GM12878 (cell line): ENCODE measurements around the gene RFXANK. TPM values are rescaled to one million over a fixed set of nuclear protein-coding genes. Genes with fewer than 3 reads are reported as not detected.

ENCODE experiments used
- ATAC-seq: fragments of 200-7000 bp; cut with Tn5 transposase; 3 replicates; pipeline ENCODE4 v1.9.1; 2020; ENCODE audit warnings: mild to moderate bottlenecking, moderate library complexity
- BruUV-seq: library from RNA; stranded (reverse); fragments of 400-500 nt; replicated peaks from 2 replicates; lab custom pipeline; 2021; lab: Mats Ljungman, UMichigan
- CTCF ChIA-PET: fragments of 300-600 bp; sonication (Branson Sonifier 250); formaldehyde crosslinking; extraction: SDS; loops from one replicate; lab custom pipeline; 2021; ENCODE audit warnings: inconsistent platforms; lab: Yijun Ruan, JAX
- POLR2A ChIA-PET: fragments of 350-600 bp; formaldehyde crosslinking; extraction: SDS; loops from one replicate; lab custom pipeline; 2021; ENCODE audit warnings: inconsistent platforms; lab: Charles Lee
- RAD21 ChIA-PET: fragments of 300-600 bp; sonication (Branson Sonifier 250); formaldehyde crosslinking; loops from one replicate; lab custom pipeline; 2023; ENCODE audit warnings: antibody characterized with exemption; ENCODE audit not compliant: unreplicated experiment; lab: Charles Lee
- SMC1A ChIA-PET: fragments of 300-600 bp; sonication (Branson Sonifier 250); formaldehyde crosslinking; loops from one replicate; lab custom pipeline; 2023; ENCODE audit not compliant: unreplicated experiment, uncharacterized antibody; lab: Charles Lee
- DNase-seq: peaks from one replicate; pipeline ENCODE4 v3.0.0-alpha.2; 2011; ENCODE audit warnings: low read depth, low spot score
- FAIRE-seq: peaks from 3 replicates; lab custom pipeline; 2011; peaks lifted over from hg19 to GRCh38; lab: Jason Lieb, UNC
- H2AFZ ChIP-seq: 2 replicates; pipeline ENCODE4 v1.6.0; 2011; ENCODE audit warnings: low read depth, low read length, control low read depth; ENCODE audit not compliant: control insufficient read depth
- H3K27ac ChIP-seq: 2 replicates; pipeline ENCODE4 v1.5.1; 2011; ENCODE audit warnings: control low read depth; ENCODE audit not compliant: control insufficient read depth, insufficient read depth
- H3K27me3 ChIP-seq, 2 experiments: replicated peaks in 1 of 2; 2 replicates each; pipeline versions ENCODE4 v1.6.0 to v1.6.1; 2011; ENCODE audit warnings: low read length in 1 of 2; ENCODE audit not compliant: control insufficient read depth in 2 of 2, insufficient read depth in 2 of 2
- H3K36me3 ChIP-seq, 2 experiments: 2 replicates each; pipeline ENCODE4 v1.5.1; 2011; ENCODE audit warnings: low read length in 1 of 2; ENCODE audit not compliant: control insufficient read depth in 2 of 2, insufficient read depth in 2 of 2
- H3K4me1 ChIP-seq: 2 replicates; pipeline ENCODE4 v1.6.1; 2011; ENCODE audit warnings: mild to moderate bottlenecking, low read length, moderate library complexity, mixed read lengths; ENCODE audit not compliant: control insufficient read depth, insufficient read depth
- H3K4me2 ChIP-seq: 2 replicates; pipeline ENCODE4 v1.6.0; 2011; ENCODE audit warnings: control low read depth; ENCODE audit not compliant: control insufficient read depth, insufficient read depth
- H3K4me3 ChIP-seq: fragments of 200-600 bp; sonication (generic); 2 replicates; pipeline ENCODE4 v1.5.1; 2016
- H3K79me2 ChIP-seq: 2 replicates; pipeline ENCODE4 v1.6.0; 2011; ENCODE audit warnings: low read length; ENCODE audit not compliant: control insufficient read depth, insufficient read depth
- H3K9ac ChIP-seq: 2 replicates; pipeline ENCODE4 v1.8.0; 2011; ENCODE audit warnings: low read length, control low read depth, mixed read lengths; ENCODE audit not compliant: control insufficient read depth, insufficient read depth
- H3K9me3 ChIP-seq: replicated peaks from 3 replicates; pipeline ENCODE4 v1.5.1; 2011; ENCODE audit warnings: mild to moderate bottlenecking, low read length; ENCODE audit not compliant: control insufficient read depth, insufficient read depth
- H4K20me1 ChIP-seq: 2 replicates; pipeline ENCODE4 v1.6.0; 2011; ENCODE audit not compliant: control insufficient read depth, insufficient read depth
- ATF7 ChIP-seq: fragments of 450-650 bp; IDR thresholded peaks from 2 replicates; pipeline ENCODE4 v1.6.1; 2016; ENCODE audit warnings: low read depth, mild to moderate bottlenecking
- CBFB ChIP-seq: IDR thresholded peaks from 2 replicates; pipeline ENCODE4 v1.6.1; 2016; ENCODE audit warnings: antibody characterized with exemption, low read depth
- CREB1 ChIP-seq: IDR thresholded peaks from 2 replicates; pipeline ENCODE4 v1.6.1; 2012; ENCODE audit warnings: low read depth, mild to moderate bottlenecking, inconsistent platforms
- DPF2 ChIP-seq: fragments of 450-650 bp; IDR thresholded peaks from 2 replicates; pipeline ENCODE4 v1.6.1; 2017; ENCODE audit warnings: mild to moderate bottlenecking
- EED ChIP-seq: sonication (generic); IDR thresholded peaks from 2 replicates; pipeline ENCODE4 v1.6.1; 2016; ENCODE audit warnings: antibody characterized with exemption, low read depth
- EP300 ChIP-seq, 2 experiments: fragments of 150-350 bp in 1 of 2; IDR thresholded peaks; 2 replicates each; pipeline ENCODE4 v1.6.1; 2011 to 2012; ENCODE audit warnings: low read depth in 2 of 2, low read length in 2 of 2, borderline replicate concordance in 1 of 2, improper control_type of control experiment in 1 of 2, inconsistent platforms in 1 of 2; ENCODE audit not compliant: control insufficient read depth in 1 of 2
- GATAD2B ChIP-seq: fragments of 450-650 bp; conservative IDR thresholded peaks from 2 replicates; pipeline ENCODE4 v1.6.1; 2017; ENCODE audit warnings: low read depth, mild to moderate bottlenecking, moderate library complexity
- IKZF1 ChIP-seq: fragments of 450-650 bp; conservative IDR thresholded peaks from 2 replicates; pipeline ENCODE4 v1.6.1; 2017; ENCODE audit warnings: antibody characterized with exemption, mild to moderate bottlenecking
- MLLT1 ChIP-seq: fragments of 450-650 bp; IDR thresholded peaks from 2 replicates; pipeline ENCODE4 v1.6.1; 2016; ENCODE audit warnings: mild to moderate bottlenecking
- MXI1 ChIP-seq: fragments of 150-350 bp; IDR thresholded peaks from 2 replicates; pipeline ENCODE4 v1.6.1; 2011; ENCODE audit warnings: low read depth, mild to moderate bottlenecking, inconsistent platforms, low read length, improper control_type of control experiment
- PAX8 ChIP-seq: fragments of 450-650 bp; IDR thresholded peaks from 2 replicates; pipeline ENCODE4 v1.6.1; 2017; ENCODE audit warnings: mild to moderate bottlenecking, moderate library complexity
- POLR2A ChIP-seq: IDR thresholded peaks from 2 replicates; pipeline ENCODE4 v1.6.1; 2011; ENCODE audit warnings: low read depth, mild to moderate bottlenecking, low read length
- SMARCA5 ChIP-seq: fragments of 450-650 bp; IDR thresholded peaks from 2 replicates; pipeline ENCODE4 v1.6.1; 2017; ENCODE audit warnings: mild to moderate bottlenecking
- SP1 ChIP-seq: IDR thresholded peaks from one replicate; pipeline ENCODE4 v1.6.1; 2011; ENCODE audit warnings: low read depth, low read length
- SREBF1 ChIP-seq: IDR thresholded peaks from 2 replicates; pipeline ENCODE4 v1.6.1; 2012; ENCODE audit warnings: mild to moderate bottlenecking, low read length
- SREBF2 ChIP-seq: IDR thresholded peaks from 2 replicates; pipeline ENCODE4 v1.6.1; 2012; ENCODE audit warnings: mild to moderate bottlenecking, low read length
- STAT1 ChIP-seq: fragments of 450-650 bp; conservative IDR thresholded peaks from 2 replicates; pipeline ENCODE4 v1.6.1; 2014; ENCODE audit warnings: antibody characterized with exemption, mild to moderate bottlenecking
- TARDBP ChIP-seq: IDR thresholded peaks from 2 replicates; pipeline ENCODE4 v1.6.1; 2016; ENCODE audit warnings: borderline replicate concordance
- TCF3 ChIP-seq: IDR thresholded peaks from 2 replicates; pipeline ENCODE4 v1.6.1; 2012; ENCODE audit warnings: low read depth, mild to moderate bottlenecking, low read length, borderline replicate concordance; ENCODE audit not compliant: insufficient read depth
- ZNF24 ChIP-seq: fragments of 450-650 bp; IDR thresholded peaks from 2 replicates; pipeline ENCODE4 v1.6.1; 2017; ENCODE audit warnings: antibody characterized with exemption, mild to moderate bottlenecking
- WGBS: methylation state at CpG from one replicate; pipeline ENCODE4 v1.1.6; 2016; ENCODE audit warnings: low lambda C conversion rate; ENCODE audit not compliant: insufficient replicate concordance, insufficient coverage; ENCODE audit errors: missing lambda C conversion rate; 5-methylcytosine and 5-hydroxymethylcytosine counted together
- in situ Hi-C: fragments of 300-500 bp; cut with MboI; formaldehyde crosslinking; loops from 9 replicates; pipeline ENCODE4 v1.14.3; 2018; ENCODE audit warnings: mixed read lengths
- intact Hi-C: fragments of 100-400 bp; cut with micrococcal nuclease; formaldehyde crosslinking; loops from one replicate; pipeline ENCODE4 v1.14.2; 2022; ENCODE audit not compliant: unreplicated experiment
- polyA plus RNA-seq, 11 experiments: library from polyadenylated mRNA; depleted of rRNA in 4 of 11; unstranded in 6 of 11; stranded (reverse) in 5 of 11; fragments of >200 nt; fragmentation: Nextera tagmentation in 4 of 11; fragmentation: Illumina TruSeq in 1 of 11; extraction: Ambion mirVana in 4 of 11; extraction: Trizol in 1 of 11; gene quantifications; 1 replicate in 1 of 11; 2 replicates in 10 of 11; pipeline versions ENCODE4 v1.2.1 to v1.2.3, GENCODE V29; 2011 to 2016; ENCODE audit warnings: inconsistent platforms in 2 of 11, missing spikeins in 2 of 11, low read depth in 1 of 11
- total RNA-seq, 4 experiments: library from RNA; depleted of rRNA in 3 of 4; stranded (reverse); fragments of >200 nt in 3 of 4; fragmentation: Illumina TruSeq in 1 of 4; extraction: Trizol in 1 of 4; gene quantifications; 2 replicates each; pipeline versions ENCODE4 v1.2.1 to v1.2.3, GENCODE V29; 2013 to 2021
- TF ChIP-seq, protein P1 (sequence below): fragments of 450-650 bp; IDR thresholded peaks from 2 replicates; pipeline ENCODE4 v1.6.1; 2017; ENCODE audit warnings: mild to moderate bottlenecking, moderate library complexity

The RFXANK gene
- total and polyA plus RNA-seq, 10 of the 15 experiments (the other 5 are each of a cell fraction or from before 2014, with no cell fraction given), result 70.8 to 125 (median 95.7) TPM

- peaks cover 6 to 10% of the 10 kb centered on the region in 2 experiments; a peak in 3 of 4 replicates for H3K36me3 ChIP-seq
- POLR2A ChIA-PET, result interaction anchor here (1.0 to 1.3 kb wide), 3 partner anchors 8 to 18 kb away, joined by 4 to 9 read pairs (median 8); partner anchors contain the start of gene MEF2B
- peak overlapping the region; percentile 40 for H2AFZ ChIP-seq
- SMC1A ChIA-PET, result interaction anchor here (0.6 to 2.5 kb wide), 3 partner anchors 9 to 681 kb away, joined by 3 to 13 read pairs (median 8); no protein-coding TSS in a partner anchor
- ATAC-seq, result peak; percentile 86
- under 1% methylated on average over 11 of the region's 11 CpGs for WGBS
- H3K4me2 ChIP-seq, result no peak overlapping the region
- H3K27me3 ChIP-seq, result no peaks in the 10 kb centered on the region
- no peak for FAIRE-seq
- no peak for DNase-seq
- H3K4me3 ChIP-seq, result no peak overlapping the region
- in situ Hi-C loops (no loop called here), intact Hi-C loops (no loop called here)
- no peaks in the 10 kb centered on the region; the same call in none of the 2 replicates for H3K79me2 ChIP-seq
- peak overlapping the region; percentile 30 for H3K27ac ChIP-seq
- RAD21 ChIA-PET, result interaction anchor here (0.8 to 17.5 kb wide), 2 partner anchors 9 to 22 kb away, joined by 3 to 394 read pairs; partner anchors contain the start of gene MEF2B
- H3K4me1 ChIP-seq, result peaks cover 30% of the 10 kb centered on the region
- BruUV-seq, result no TSS peak
- CTCF ChIA-PET, result interaction anchor here (0.8 to 6.3 kb wide), 3 partner anchors 11 to 35 kb away, joined by 3 to 207 read pairs (median 4); no protein-coding TSS in a partner anchor
- H3K9ac ChIP-seq, result no peak overlapping the region; the same call in 1 of the 2 replicates
- H3K9me3 ChIP-seq, result no peaks in the 10 kb centered on the region; the same call in 2 of the 3 replicates
- H4K20me1 ChIP-seq, result no peaks in the 10 kb centered on the region
- TF ChIP-seq, protein P1, sequence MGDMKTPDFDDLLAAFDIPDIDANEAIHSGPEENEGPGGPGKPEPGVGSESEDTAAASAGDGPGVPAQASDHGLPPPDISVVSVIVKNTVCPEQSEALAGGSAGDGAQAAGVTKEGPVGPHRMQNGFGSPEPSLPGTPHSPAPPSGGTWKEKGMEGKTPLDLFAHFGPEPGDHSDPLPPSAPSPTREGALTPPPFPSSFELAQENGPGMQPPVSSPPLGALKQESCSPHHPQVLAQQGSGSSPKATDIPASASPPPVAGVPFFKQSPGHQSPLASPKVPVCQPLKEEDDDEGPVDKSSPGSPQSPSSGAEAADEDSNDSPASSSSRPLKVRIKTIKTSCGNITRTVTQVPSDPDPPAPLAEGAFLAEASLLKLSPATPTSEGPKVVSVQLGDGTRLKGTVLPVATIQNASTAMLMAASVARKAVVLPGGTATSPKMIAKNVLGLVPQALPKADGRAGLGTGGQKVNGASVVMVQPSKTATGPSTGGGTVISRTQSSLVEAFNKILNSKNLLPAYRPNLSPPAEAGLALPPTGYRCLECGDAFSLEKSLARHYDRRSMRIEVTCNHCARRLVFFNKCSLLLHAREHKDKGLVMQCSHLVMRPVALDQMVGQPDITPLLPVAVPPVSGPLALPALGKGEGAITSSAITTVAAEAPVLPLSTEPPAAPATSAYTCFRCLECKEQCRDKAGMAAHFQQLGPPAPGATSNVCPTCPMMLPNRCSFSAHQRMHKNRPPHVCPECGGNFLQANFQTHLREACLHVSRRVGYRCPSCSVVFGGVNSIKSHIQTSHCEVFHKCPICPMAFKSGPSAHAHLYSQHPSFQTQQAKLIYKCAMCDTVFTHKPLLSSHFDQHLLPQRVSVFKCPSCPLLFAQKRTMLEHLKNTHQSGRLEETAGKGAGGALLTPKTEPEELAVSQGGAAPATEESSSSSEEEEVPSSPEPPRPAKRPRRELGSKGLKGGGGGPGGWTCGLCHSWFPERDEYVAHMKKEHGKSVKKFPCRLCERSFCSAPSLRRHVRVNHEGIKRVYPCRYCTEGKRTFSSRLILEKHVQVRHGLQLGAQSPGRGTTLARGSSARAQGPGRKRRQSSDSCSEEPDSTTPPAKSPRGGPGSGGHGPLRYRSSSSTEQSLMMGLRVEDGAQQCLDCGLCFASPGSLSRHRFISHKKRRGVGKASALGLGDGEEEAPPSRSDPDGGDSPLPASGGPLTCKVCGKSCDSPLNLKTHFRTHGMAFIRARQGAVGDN, result peak; percentile 73; the same call in 1 of the 2 replicates
- TF ChIP-seq IKZF1, result peak; percentile 63; the same call in 1 of the 2 replicates
- TF ChIP-seq SREBF2, result no peak
- 0 out of 2 replicates have a peak, but pooled peaks have one; percentile 10 for TF ChIP-seq TCF3
- TF ChIP-seq MXI1, result no peak; the same call in 1 of the 2 replicates
- peak in 1 of 2 experiments; percentile 37; a peak in 1 of 4 replicates for TF ChIP-seq EP300 (IDR thresholded peaks at IDR 0.05; ENCODE audit: borderline replicate concordance in 1 of 2, control insufficient read depth in 1 of 2, low read depth in 2 of 2, low read length in 2 of 2)
- TF ChIP-seq MLLT1, result 0 out of 2 replicates have a peak, but pooled peaks have one; percentile 17
- TF ChIP-seq CREB1, result 0 out of 2 replicates have a peak, but pooled peaks have one; percentile 35
- TF ChIP-seq PAX8, result no peak
- TF ChIP-seq ZNF24, result no peak
- TF ChIP-seq STAT1, result no peak
- TF ChIP-seq SREBF1, result no peak
- TF ChIP-seq CBFB, result peak; percentile 64; the same call in 1 of the 2 replicates
- 0 out of 2 replicates have a peak, but pooled peaks have one; percentile 14 for TF ChIP-seq TARDBP
- 0 out of 2 replicates have a peak, but pooled peaks have one; percentile 22 for TF ChIP-seq ATF7
- TF ChIP-seq DPF2, result peak; percentile 58; the same call in 1 of the 2 replicates
- TF ChIP-seq POLR2A, result peak; percentile 54
- TF ChIP-seq SMARCA5, result peak; percentile 12; the same call in 1 of the 2 replicates
- TF ChIP-seq GATAD2B, result no peak; the same call in 1 of the 2 replicates
- peak; percentile 30 for TF ChIP-seq SP1
- peak; percentile 53 for TF ChIP-seq EED
Observed at GRCh38 chr19:19151418-19151817, 40.6 kb upstream of the RFXANK start.
